Cerebellar nuclear complex (tissue), 1 donor: ENCODE data around the gene ABO.
"Not testable (repeated sequence)": the region's sequence is repeated elsewhere in the genome, so short reads cannot be mapped to it uniquely, and the experiment has no call there.

Source experiments
- DNase-seq, 2 experiments: peaks; one replicate each; lab custom pipeline; 2025; lab: John Stamatoyannopoulos, UW

ABO gene

GRCh38 chr9:133275105-133276000 lies at the start of gene ABO:
Gene ABO (minus strand): TSS chr9:133275201.
- DNase-seq: no peak

GRCh38 chr9:133323991-133324703 lies 49.1 kb upstream of the ABO start:
- no peak for DNase-seq

GRCh38 chr9:133323211-133323610 lies 48.2 kb upstream of the ABO start:
- DNase-seq: no peak

- DNase-seq: no peak
These were observed 47.7 kb upstream of the ABO start for GRCh38 chr9:133322701-133323100.

- DNase-seq: no peak
These were observed 46.5 kb upstream of the ABO start for GRCh38 chr9:133321411-133321935.

GRCh38 chr9:133320421-133320881 lies 45.5 kb upstream of the ABO start:
- no peak for DNase-seq

- not testable (repeated sequence) for DNase-seq
These were observed 42.5 kb upstream of the ABO start for GRCh38 chr9:133317551-133317950.

GRCh38 chr9:133315997-133316396 lies 41.0 kb upstream of the ABO start:
- DNase-seq: no peak

GRCh38 chr9:133309608-133310007 lies 34.6 kb upstream of the ABO start:
- DNase-seq: no peak

GRCh38 chr9:133307301-133307700 lies 32.3 kb upstream of the ABO start:
- no peak for DNase-seq

- DNase-seq: peak in 1 of 2 experiments; percentile 19
These were observed 31.5 kb upstream of the ABO start for GRCh38 chr9:133306242-133307204.

GRCh38 chr9:133305731-133306130 lies 30.7 kb upstream of the ABO start:
- DNase-seq: no peak

- no peak for DNase-seq
These were observed 29.7 kb upstream of the ABO start for GRCh38 chr9:133304477-133305377.

- DNase-seq: no peak
These were observed 29.1 kb upstream of the ABO start for GRCh38 chr9:133304158-133304470.

- DNase-seq: no peak
These were observed 28.5 kb upstream of the ABO start for GRCh38 chr9:133303266-133304157.

- no peak for DNase-seq
These were observed 26.5 kb upstream of the ABO start for GRCh38 chr9:133301253-133302230.

- not testable (repeated sequence) for DNase-seq
These were observed 25.0 kb upstream of the ABO start for GRCh38 chr9:133299996-133300395.

GRCh38 chr9:133294257-133294656 lies 19.3 kb upstream of the ABO start:
- DNase-seq: no peak
